Prostate gland (tissue), 2 donors: ENCODE data around the gene DBNDD2.

Experiments
- CTCF ChIP-seq, 4 experiments: fragments of 200-600 bp in 2 of 4; fragments of 450-650 bp in 2 of 4; sonication (generic) in 2 of 4; IDR thresholded peaks; 1 replicate in 3 of 4; 2 replicates in 1 of 4; pipeline ENCODE4 v1.5.1; 2016 to 2019; ENCODE audit warnings: antibody characterized with exemption in 4 of 4, mild to moderate bottlenecking in 2 of 4, moderate library complexity in 2 of 4
- POLR2A ChIP-seq: fragments of 450-650 bp; IDR thresholded peaks from one replicate; pipeline ENCODE4 v1.6.1; 2016; ENCODE audit warnings: antibody characterized with exemption, mild to moderate bottlenecking
- POLR2AphosphoS5 ChIP-seq: sonication (generic); formaldehyde crosslinking; IDR thresholded peaks from one replicate; pipeline ENCODE4 v1.6.1; 2017; ENCODE audit warnings: antibody characterized with exemption

GRCh38 chr20:45368221-45368980, 39.7 kb upstream of the DBNDD2 start:
- no peak for TF ChIP-seq CTCF (IDR thresholded peaks at IDR 0.05)
- no peak for TF ChIP-seq POLR2A
- TF ChIP-seq POLR2AphosphoS5: no peak
